Mesendoderm (in vitro differentiated cells): ENCODE results near the gene PLAC8L1.

ENCODE experiments used
- DNase-seq: peaks from one replicate; pipeline ENCODE4 v3.0.0; 2013
- H2AK5ac ChIP-seq: 2 replicates; pipeline ENCODE4 v1.6.1; 2013; ENCODE audit warnings: low read length, inconsistent platforms
- H2BK120ac ChIP-seq: 2 replicates; pipeline ENCODE4 v1.6.1; 2013; ENCODE audit warnings: low read depth, mild to moderate bottlenecking, low read length, moderate library complexity, mixed read lengths
- H2BK15ac ChIP-seq: replicated peaks from 2 replicates; pipeline ENCODE4 v1.6.1; 2013; ENCODE audit warnings: low read depth, mild to moderate bottlenecking, moderate library complexity
- H2BK5ac ChIP-seq: 2 replicates; pipeline ENCODE4 v1.6.1; 2013; ENCODE audit warnings: low read length, inconsistent platforms
- H3K18ac ChIP-seq: 2 replicates; pipeline ENCODE4 v1.6.1; 2013; ENCODE audit warnings: mild to moderate bottlenecking, low read length, mixed read lengths
- H3K23ac ChIP-seq: one replicate; pipeline ENCODE4 v1.6.1; 2013; ENCODE audit warnings: low read length
- H3K27ac ChIP-seq: 2 replicates; pipeline ENCODE4 v1.5.1; 2013; ENCODE audit warnings: low read depth, mild to moderate bottlenecking, inconsistent platforms, low read length, moderate library complexity
- H3K27me3 ChIP-seq: 2 replicates; pipeline ENCODE4 v1.6.1; 2013; ENCODE audit warnings: low read length, control low read depth, mild to moderate bottlenecking, inconsistent platforms; ENCODE audit not compliant: insufficient read depth, poor library complexity
- H3K36me3 ChIP-seq: 2 replicates; pipeline ENCODE4 v1.6.1; 2013; ENCODE audit warnings: low read length, inconsistent platforms; ENCODE audit not compliant: control insufficient read depth, insufficient read depth
- H3K4ac ChIP-seq: one replicate; pipeline ENCODE4 v1.6.1; 2013; ENCODE audit warnings: low read depth, mild to moderate bottlenecking, low read length, moderate library complexity
- H3K4me1 ChIP-seq: 2 replicates; pipeline ENCODE4 v1.6.1; 2013; ENCODE audit warnings: low read depth, low read length, inconsistent platforms; ENCODE audit not compliant: control insufficient read depth
- H3K4me2 ChIP-seq: 2 replicates; pipeline ENCODE4 v1.6.1; 2013; ENCODE audit warnings: low read length
- H3K4me3 ChIP-seq: 2 replicates; pipeline ENCODE4 v1.5.1; 2013; ENCODE audit warnings: mild to moderate bottlenecking, low read length
- H3K56ac ChIP-seq: one replicate; pipeline ENCODE4 v1.6.1; 2013; ENCODE audit warnings: low read length
- H3K79me1 ChIP-seq: 2 replicates; pipeline ENCODE4 v1.6.1; 2013; ENCODE audit warnings: low read length, inconsistent platforms
- H3K79me2 ChIP-seq: 2 replicates; pipeline ENCODE4 v1.6.1; 2013; ENCODE audit warnings: mild to moderate bottlenecking, low read length; ENCODE audit not compliant: control insufficient read depth, insufficient read depth
- H3K9ac ChIP-seq: 2 replicates; pipeline ENCODE4 v1.6.1; 2013; ENCODE audit warnings: low read length, inconsistent platforms
- H4K5ac ChIP-seq: one replicate; pipeline ENCODE4 v1.6.1; 2013; ENCODE audit warnings: low read length
- H4K8ac ChIP-seq: one replicate; pipeline ENCODE4 v1.6.1; 2013; ENCODE audit warnings: low read depth, mild to moderate bottlenecking, control low read depth, low read length, moderate library complexity
- WGBS: extraction: QIAGEN DNeasy Blood & Tissue Kit; methylation state at CpG from one replicate; pipeline ENCODE4 v1.1.7; 2013; ENCODE audit warnings: low lambda C conversion rate, missing lambda C conversion rate; ENCODE audit not compliant: insufficient coverage; ENCODE audit errors: extremely low coverage; 5-methylcytosine and 5-hydroxymethylcytosine counted together

Gene PLAC8L1

GRCh38 chr5:146072595-146072994, 32.8 kb downstream of the PLAC8L1 start:
- peaks cover 6% of the 10 kb centered on the region for H3K4me1 ChIP-seq
- no peak overlapping the region for H2BK5ac ChIP-seq
- DNase-seq: peak; percentile 56
- no peaks in the 10 kb centered on the region for H3K27me3 ChIP-seq
- H3K4me2 ChIP-seq: no peak overlapping the region
- no peak overlapping the region for H2AK5ac ChIP-seq
- H2BK120ac ChIP-seq: no peak overlapping the region
- no peaks in the 10 kb centered on the region for H3K79me2 ChIP-seq
- H3K4me3 ChIP-seq: no peak overlapping the region
- no peak overlapping the region for H3K27ac ChIP-seq
- H3K56ac ChIP-seq: no peak overlapping the region
- H2BK15ac ChIP-seq: no peak overlapping the region
- H4K5ac ChIP-seq: no peak overlapping the region
- WGBS: no CpG with 5 or more reads among the region's 2 CpGs
- H3K4ac ChIP-seq: no peak overlapping the region
- H4K8ac ChIP-seq: no peak overlapping the region
- H3K23ac ChIP-seq: no peak overlapping the region
- no peak overlapping the region for H3K18ac ChIP-seq
- H3K36me3 ChIP-seq: no peaks in the 10 kb centered on the region
- H3K9ac ChIP-seq: no peak overlapping the region
- H3K79me1 ChIP-seq: no peaks in the 10 kb centered on the region

GRCh38 chr5:146071171-146071570, 34.2 kb downstream of the PLAC8L1 start:
- Histone ChIP-seq H3K4ac (no peak overlapping the region), H3K79me1 (no peaks in the 10 kb centered on the region)
- WGBS: no CpG with 5 or more reads among the region's 4 CpGs

DNA sequence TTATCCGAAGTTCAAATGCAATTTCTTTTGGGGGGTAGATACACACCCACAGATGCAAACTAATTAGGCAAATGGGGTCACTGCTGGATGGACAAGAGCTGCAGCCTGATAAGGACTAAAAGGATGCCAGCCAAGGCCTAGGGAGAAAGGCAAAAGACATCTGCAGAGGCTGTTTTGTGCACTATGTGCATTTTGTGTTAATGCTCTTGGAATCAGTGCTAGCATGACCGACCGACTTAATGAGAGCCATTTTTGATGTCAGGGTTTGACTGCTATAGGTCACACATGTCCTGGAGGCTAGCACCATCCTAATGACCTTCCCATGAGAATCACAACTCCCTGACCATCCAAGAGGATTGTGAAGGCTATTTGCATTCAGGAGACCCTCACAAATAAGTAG, 34.6 kb downstream of the PLAC8L1 start:
- Histone ChIP-seq H3K79me1 (no peaks in the 10 kb centered on the region), H3K27me3 (no peaks in the 10 kb centered on the region), H3K79me2 (no peaks in the 10 kb centered on the region), H3K4me3 (no peak overlapping the region), H4K5ac (no peak overlapping the region), H3K23ac (no peak overlapping the region), H3K4ac (no peak overlapping the region), H4K8ac (no peak overlapping the region), H2BK5ac (no peak overlapping the region), H3K56ac (no peak overlapping the region), H2BK15ac (no peak overlapping the region), H3K4me1 (peaks cover 6% of the 10 kb centered on the region), H3K27ac (no peak overlapping the region), H3K4me2 (no peak overlapping the region), H3K9ac (no peak overlapping the region), H2AK5ac (no peak overlapping the region), H3K36me3 (no peaks in the 10 kb centered on the region), H2BK120ac (no peak overlapping the region), H3K18ac (no peak overlapping the region)
- no CpG with 5 or more reads among the region's 3 CpGs for WGBS
- no peak for DNase-seq

More at GRCh38 chr5:146071171-146071570, 34.2 kb downstream of the PLAC8L1 start:
- H2AK5ac ChIP-seq: no peak overlapping the region
- H4K8ac ChIP-seq: no peak overlapping the region
- DNase-seq: no peak
- H3K36me3 ChIP-seq: no peaks in the 10 kb centered on the region
- peaks cover 6% of the 10 kb centered on the region for H3K4me1 ChIP-seq
- no peaks in the 10 kb centered on the region for H3K27me3 ChIP-seq
- no peak overlapping the region for H3K4me2 ChIP-seq
- H3K79me2 ChIP-seq: no peaks in the 10 kb centered on the region
- H2BK5ac ChIP-seq: no peak overlapping the region
- H3K56ac ChIP-seq: no peak overlapping the region
- no peak overlapping the region for H3K4me3 ChIP-seq
- H3K9ac ChIP-seq: no peak overlapping the region
- no peak overlapping the region for H2BK120ac ChIP-seq
- no peak overlapping the region for H3K27ac ChIP-seq
- no peak overlapping the region for H4K5ac ChIP-seq
- H3K18ac ChIP-seq: no peak overlapping the region
- H2BK15ac ChIP-seq: no peak overlapping the region
- H3K23ac ChIP-seq: no peak overlapping the region

- Histone ChIP-seq H3K36me3 (no peaks in the 10 kb centered on the region), H3K27me3 (no peaks in the 10 kb centered on the region), H4K5ac (no peak overlapping the region), H2BK120ac (no peak overlapping the region), H3K56ac (no peak overlapping the region), H3K79me2 (no peaks in the 10 kb centered on the region), H3K4ac (no peak overlapping the region), H3K27ac (no peak overlapping the region), H3K4me1 (peaks cover 6% of the 10 kb centered on the region), H3K79me1 (no peaks in the 10 kb centered on the region), H3K9ac (no peak overlapping the region), H3K4me3 (no peak overlapping the region), H2AK5ac (no peak overlapping the region), H3K18ac (no peak overlapping the region), H2BK15ac (no peak overlapping the region), H4K8ac (no peak overlapping the region), H3K4me2 (no peak overlapping the region), H3K23ac (no peak overlapping the region), H2BK5ac (no peak overlapping the region)
- DNase-seq: no peak
- WGBS: no CpG with 5 or more reads among the region's 2 CpGs
Observed at GRCh38 chr5:146069780-146070099, 35.6 kb downstream of the PLAC8L1 start.

DNA sequence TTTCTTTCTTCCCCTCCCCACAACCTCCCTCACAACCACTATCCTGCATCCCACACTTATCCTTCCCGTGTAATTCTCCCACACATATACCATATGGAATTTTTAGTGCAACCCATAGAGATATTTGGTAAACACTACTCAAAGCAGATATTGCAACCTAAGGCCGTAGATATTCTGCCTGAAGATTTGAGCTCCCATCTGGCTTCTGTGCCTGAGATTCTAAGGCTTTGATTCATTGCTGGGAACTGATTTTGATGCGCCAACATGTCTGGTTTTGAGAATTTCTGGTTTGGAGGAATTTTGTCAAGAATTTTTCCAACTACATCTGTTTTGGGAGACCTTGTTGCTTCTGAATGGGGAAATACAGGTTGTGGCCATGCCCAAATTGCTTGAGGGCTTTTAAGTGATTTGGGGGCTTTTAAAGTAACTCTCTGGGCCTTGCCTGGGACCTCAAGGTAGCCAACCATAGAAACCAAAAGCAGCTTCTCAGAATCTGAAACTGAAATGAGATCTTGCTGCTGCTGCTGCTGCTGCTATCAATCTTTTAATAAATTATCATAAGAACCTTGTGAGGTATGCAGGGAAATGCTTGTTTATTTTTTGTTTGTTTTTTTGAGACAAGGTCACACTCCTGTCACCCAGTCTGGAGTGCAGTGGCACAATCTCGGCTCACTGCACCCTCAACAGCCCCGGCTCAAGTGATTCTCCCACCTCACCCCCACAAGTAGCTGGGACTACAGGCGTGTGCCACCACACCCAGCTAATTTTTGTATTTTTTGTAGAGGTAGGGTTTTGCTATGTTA, 36.2 kb downstream of the PLAC8L1 start:
- Histone ChIP-seq H4K5ac (no peak overlapping the region), H2BK15ac (no peak overlapping the region), H3K4ac (no peak overlapping the region), H3K79me1 (no peaks in the 10 kb centered on the region), H2AK5ac (no peak overlapping the region), H3K79me2 (no peaks in the 10 kb centered on the region), H2BK5ac (no peak overlapping the region), H3K27ac (no peak overlapping the region), H3K27me3 (no peaks in the 10 kb centered on the region), H3K4me2 (no peak overlapping the region), H3K56ac (no peak overlapping the region), H3K18ac (no peak overlapping the region), H3K23ac (no peak overlapping the region), H3K9ac (no peak overlapping the region), H3K4me1 (peaks cover 6% of the 10 kb centered on the region), H3K4me3 (no peak overlapping the region), H4K8ac (no peak overlapping the region), H2BK120ac (no peak overlapping the region), H3K36me3 (no peaks in the 10 kb centered on the region)
- 100% methylated on average over 1 of the region's 6 CpGs for WGBS
- no peak for DNase-seq

DNA sequence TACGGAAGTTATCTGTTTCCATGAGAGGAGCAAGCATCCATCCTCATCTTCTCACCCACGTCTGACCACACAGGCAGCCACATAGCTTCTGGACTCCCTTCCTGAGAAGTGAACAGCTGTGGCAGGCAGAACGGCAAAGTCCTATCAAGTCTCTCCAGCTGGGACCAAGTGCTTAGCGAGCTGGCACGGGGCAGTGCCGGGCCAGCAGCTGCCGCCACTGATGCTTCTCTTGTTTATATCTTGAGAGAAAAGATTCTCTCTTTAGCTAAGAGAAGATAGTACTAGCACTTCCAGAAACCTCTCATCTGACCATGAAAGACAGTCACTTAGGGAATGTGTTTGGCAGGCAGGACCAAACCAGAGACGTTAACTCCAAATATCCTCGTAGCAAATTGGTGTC, 37.2 kb downstream of the PLAC8L1 start:
- no CpG with 5 or more reads among the region's 9 CpGs for WGBS
- no peak overlapping the region for H3K23ac ChIP-seq
- H2AK5ac ChIP-seq: no peak overlapping the region
- H3K27me3 ChIP-seq: no peaks in the 10 kb centered on the region
- H4K5ac ChIP-seq: no peak overlapping the region
- H2BK15ac ChIP-seq: no peak overlapping the region
- DNase-seq: no peak
- H2BK5ac ChIP-seq: no peak overlapping the region
- H3K4me1 ChIP-seq: peaks cover 2% of the 10 kb centered on the region
- no peak overlapping the region for H3K4me3 ChIP-seq
- no peak overlapping the region for H3K4me2 ChIP-seq
- no peak overlapping the region for H3K9ac ChIP-seq
- H3K79me2 ChIP-seq: no peaks in the 10 kb centered on the region
- no peak overlapping the region for H3K27ac ChIP-seq
- no peaks in the 10 kb centered on the region for H3K79me1 ChIP-seq
- no peak overlapping the region for H3K18ac ChIP-seq
- no peak overlapping the region for H3K56ac ChIP-seq
- no peaks in the 10 kb centered on the region for H3K36me3 ChIP-seq
- H3K4ac ChIP-seq: no peak overlapping the region
- no peak overlapping the region for H4K8ac ChIP-seq
- no peak overlapping the region for H2BK120ac ChIP-seq
